Uterus (tissue), 4 donors: ENCODE results near the gene FILIP1L. TPM values are rescaled to one million over a fixed set of nuclear protein-coding genes. Genes with fewer than 3 reads are reported as not detected.
"Not testable (repeated sequence)": the region's sequence is repeated elsewhere in the genome, so short reads cannot be mapped to it uniquely, and the experiment has no call there.

Source experiments
- DNase-seq, 2 donors: peaks; one replicate each; pipeline ENCODE4 v3.0.0-alpha.2; 2019 to 2020
- H3K27ac ChIP-seq, 2 donors: fragments of 200-600 bp; sonication (generic); 1 replicate in 1 of 2; 2 replicates in 1 of 2; pipeline ENCODE4 v1.5.1; 2016 to 2018
- H3K27me3 ChIP-seq, 2 donors: fragments of 200-600 bp; sonication (generic); one replicate each; pipeline ENCODE4 v1.5.1; 2018 to 2019; ENCODE audit warnings: control low read depth in 1 of 2
- H3K36me3 ChIP-seq, 2 donors: fragments of 200-600 bp; sonication (generic); one replicate each; pipeline ENCODE4 v1.5.1; 2019; ENCODE audit warnings: control low read depth in 1 of 2
- H3K4me1 ChIP-seq, 2 donors: fragments of 200-600 bp; sonication (generic); one replicate each; pipeline ENCODE4 v1.5.1; 2018 to 2019; ENCODE audit warnings: control low read depth in 1 of 2
- H3K4me3 ChIP-seq, 2 donors: fragments of 200-600 bp; sonication (generic); 1 replicate in 1 of 2; 2 replicates in 1 of 2; pipeline ENCODE4 v1.5.1; 2018 to 2019; ENCODE audit warnings: mild to moderate bottlenecking in 1 of 2
- H3K9me3 ChIP-seq, 2 donors: fragments of 200-600 bp; sonication (generic); one replicate each; pipeline ENCODE4 v1.5.1; 2019; ENCODE audit warnings: control low read depth in 1 of 2
- CTCF ChIP-seq, 4 experiments: fragments of 200-600 bp in 2 of 4; fragments of 450-650 bp in 2 of 4; sonication (generic) in 2 of 4; IDR thresholded peaks; one replicate each; pipeline ENCODE4 v1.5.1; 2016 to 2019; ENCODE audit warnings: antibody characterized with exemption in 4 of 4, mild to moderate bottlenecking in 2 of 4, moderate library complexity in 1 of 4
- POLR2A ChIP-seq, 2 donors: fragments of 450-650 bp; IDR thresholded peaks; one replicate each; pipeline ENCODE4 v1.6.1; 2016; ENCODE audit warnings: antibody characterized with exemption in 2 of 2, mild to moderate bottlenecking in 1 of 2, moderate library complexity in 1 of 2
- intact Hi-C: fragments of 100-400 bp; cut with DNase I; formaldehyde crosslinking; loops from one replicate; pipeline ENCODE4 v1.15.1; 2023; ENCODE audit warnings: low total_unique reads
- total RNA-seq, 4 donors: library from RNA; depleted of rRNA in 3 of 4; stranded (reverse); fragments of >200 nt in 3 of 4; gene quantifications; one replicate each; pipeline versions ENCODE4 v1.1.0 to v1.2.4, GENCODE V29; 2014 to 2023
- donor health status: DM: yes; HTN: yes; CAD: no.

FILIP1L gene
- total RNA-seq, 4 donors from 2014 or later: 48.5 to 99.1 (median 66.3) TPM

GRCh38 chr3:99842826-99843589 lies 271.3 kb downstream of the FILIP1L start:
- no peak for TF ChIP-seq POLR2A (IDR thresholded peaks at IDR 0.05)
- TF ChIP-seq CTCF (IDR thresholded peaks at IDR 0.05): peak; percentile 71 to 80 (median 75)
- Histone ChIP-seq H3K4me3 (no peak overlapping the region), H3K27ac (peak overlapping the region; percentile 80 to 87), H3K36me3 (no peaks in the 10 kb centered on the region), H3K27me3 (no peaks in the 10 kb centered on the region), H3K9me3 (no peaks in the 10 kb centered on the region), H3K4me1 (peaks cover 5 to 6% of the 10 kb centered on the region in 2 donors)
- intact Hi-C loops: no loop called here
- no peak for DNase-seq

GRCh38 chr3:99841949-99842348 lies 272.4 kb downstream of the FILIP1L start:
- H3K27ac ChIP-seq, intact Hi-C loops, H3K4me1 ChIP-seq: not testable (repeated sequence)

GRCh38 chr3:99839613-99840012 lies 274.7 kb downstream of the FILIP1L start:
- H3K4me1 ChIP-seq: no peaks in the 10 kb centered on the region
- TF ChIP-seq CTCF (IDR thresholded peaks at IDR 0.05): no peak
- no peak for TF ChIP-seq POLR2A (IDR thresholded peaks at IDR 0.05)

More at GRCh38 chr3:99841949-99842348, 272.4 kb downstream of the FILIP1L start:
- DNase-seq, H3K9me3 ChIP-seq, H3K36me3 ChIP-seq, H3K27me3 ChIP-seq, H3K4me3 ChIP-seq: not testable (repeated sequence)

GRCh38 chr3:99838755-99839154 lies 275.5 kb downstream of the FILIP1L start:
- H3K4me3 ChIP-seq: no peak overlapping the region
- H3K27me3 ChIP-seq: no peaks in the 10 kb centered on the region
- TF ChIP-seq CTCF (IDR thresholded peaks at IDR 0.05): no peak
- H3K27ac ChIP-seq: no peak overlapping the region
- intact Hi-C loops: loop anchor here (10.0 kb wide), 1 partner anchor 416 kb away; no protein-coding TSS in a partner anchor
- no peaks in the 10 kb centered on the region for H3K4me1 ChIP-seq
- H3K9me3 ChIP-seq: no peaks in the 10 kb centered on the region
- H3K36me3 ChIP-seq: no peaks in the 10 kb centered on the region
- DNase-seq: no peak

More at GRCh38 chr3:99839613-99840012, 274.7 kb downstream of the FILIP1L start:
- Histone ChIP-seq H3K27ac (no peak overlapping the region), H3K36me3 (no peaks in the 10 kb centered on the region), H3K4me3 (no peak overlapping the region), H3K9me3 (no peaks in the 10 kb centered on the region), H3K27me3 (no peaks in the 10 kb centered on the region)
- no peak for DNase-seq
- intact Hi-C loops: loop anchor here (10.0 kb wide), 1 partner anchor 415 kb away; no protein-coding TSS in a partner anchor

- H3K27ac ChIP-seq: no peak overlapping the region
- H3K27me3 ChIP-seq: no peaks in the 10 kb centered on the region
- TF ChIP-seq CTCF (IDR thresholded peaks at IDR 0.05) (no peak), POLR2A (IDR thresholded peaks at IDR 0.05) (no peak)
- H3K36me3 ChIP-seq: no peaks in the 10 kb centered on the region
- intact Hi-C loops: loop anchor here (10.0 kb wide), 1 partner anchor 417 kb away; no protein-coding TSS in a partner anchor
- H3K4me3 ChIP-seq: no peak overlapping the region
- H3K4me1 ChIP-seq: no peaks in the 10 kb centered on the region
- no peaks in the 10 kb centered on the region for H3K9me3 ChIP-seq
- no peak for DNase-seq
Measured at GRCh38 chr3:99837715-99838114, 276.6 kb downstream of the FILIP1L start.
